NCI-H2196 (cell line): ENCODE data around the gene KCNMA1.

Source experiments
- DNase-seq: peaks from one replicate; lab custom pipeline; 2025; ENCODE audit not compliant: unreplicated experiment; lab: John Stamatoyannopoulos, UW

KCNMA1 gene

GRCh38 chr10:76983624-76984023 is 654.0 kb downstream of the KCNMA1 start:
- DNase-seq: no peak

GRCh38 chr10:76982671-76983070 is 654.9 kb downstream of the KCNMA1 start:
- no peak for DNase-seq

GRCh38 chr10:76981251-76981650 is 656.4 kb downstream of the KCNMA1 start:
- DNase-seq: no peak

DNA sequence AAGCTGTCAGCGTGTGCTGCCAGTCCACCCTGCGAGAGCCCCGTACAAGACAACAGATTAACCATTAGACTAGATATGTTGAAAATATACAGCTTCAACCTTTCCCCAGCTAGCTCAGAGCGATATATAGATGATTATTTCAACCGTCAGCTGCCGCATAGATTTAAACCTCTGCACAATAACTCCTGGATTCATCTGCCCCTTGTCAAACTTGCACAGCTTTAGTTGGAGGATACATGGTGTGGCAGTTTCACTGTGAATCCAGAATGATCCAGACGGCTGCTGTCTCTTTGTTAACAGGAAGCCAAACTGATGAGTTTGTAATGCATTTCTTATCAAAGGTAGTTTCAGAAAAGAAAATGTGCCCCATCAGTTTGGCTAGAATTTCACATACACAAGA is 659.7 kb downstream of the KCNMA1 start:
- DNase-seq: no peak

DNA sequence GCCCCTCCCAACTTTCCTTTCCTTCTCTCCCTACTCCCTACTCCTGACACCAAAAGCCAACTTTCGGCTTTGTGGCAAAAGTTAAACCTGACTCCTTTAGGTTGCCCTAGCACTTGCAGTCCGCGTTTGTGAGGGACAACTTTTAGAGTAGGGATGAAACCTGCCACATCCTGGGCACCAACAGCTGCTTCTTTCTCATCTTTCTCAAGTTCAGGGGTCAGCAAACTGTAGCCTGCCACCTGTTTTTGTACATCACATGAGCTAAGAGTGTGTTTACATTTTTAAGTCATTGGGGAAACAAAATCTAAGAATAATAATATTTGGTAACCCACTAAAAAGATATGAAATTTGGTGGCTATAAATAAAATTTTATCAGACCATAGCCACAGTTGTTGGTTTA is 660.6 kb downstream of the KCNMA1 start:
- no peak for DNase-seq

DNA sequence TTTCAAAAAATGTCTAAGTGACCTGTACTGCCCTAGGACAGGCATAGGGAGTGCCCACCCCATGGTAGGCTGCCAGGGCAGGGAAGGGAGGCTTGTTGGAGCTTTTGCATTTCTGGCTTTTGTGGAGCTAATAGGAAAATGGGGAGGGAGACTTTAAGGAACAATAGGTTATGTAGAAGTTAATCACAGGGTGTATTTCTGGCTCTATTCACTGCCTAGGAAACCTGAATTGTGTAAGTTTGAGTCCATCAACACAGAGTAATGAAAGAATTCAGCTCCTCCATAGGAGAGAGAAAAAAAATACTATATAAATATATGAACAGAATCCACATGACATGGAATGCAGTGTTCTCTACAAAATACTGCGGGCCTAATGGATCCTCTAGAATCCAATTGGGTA is 661.5 kb downstream of the KCNMA1 start:
- no peak for DNase-seq

GRCh38 chr10:76975126-76975525 is 662.5 kb downstream of the KCNMA1 start:
- no peak for DNase-seq

- no peak for DNase-seq
Measured at GRCh38 chr10:76974017-76974691, 663.5 kb downstream of the KCNMA1 start.

DNA sequence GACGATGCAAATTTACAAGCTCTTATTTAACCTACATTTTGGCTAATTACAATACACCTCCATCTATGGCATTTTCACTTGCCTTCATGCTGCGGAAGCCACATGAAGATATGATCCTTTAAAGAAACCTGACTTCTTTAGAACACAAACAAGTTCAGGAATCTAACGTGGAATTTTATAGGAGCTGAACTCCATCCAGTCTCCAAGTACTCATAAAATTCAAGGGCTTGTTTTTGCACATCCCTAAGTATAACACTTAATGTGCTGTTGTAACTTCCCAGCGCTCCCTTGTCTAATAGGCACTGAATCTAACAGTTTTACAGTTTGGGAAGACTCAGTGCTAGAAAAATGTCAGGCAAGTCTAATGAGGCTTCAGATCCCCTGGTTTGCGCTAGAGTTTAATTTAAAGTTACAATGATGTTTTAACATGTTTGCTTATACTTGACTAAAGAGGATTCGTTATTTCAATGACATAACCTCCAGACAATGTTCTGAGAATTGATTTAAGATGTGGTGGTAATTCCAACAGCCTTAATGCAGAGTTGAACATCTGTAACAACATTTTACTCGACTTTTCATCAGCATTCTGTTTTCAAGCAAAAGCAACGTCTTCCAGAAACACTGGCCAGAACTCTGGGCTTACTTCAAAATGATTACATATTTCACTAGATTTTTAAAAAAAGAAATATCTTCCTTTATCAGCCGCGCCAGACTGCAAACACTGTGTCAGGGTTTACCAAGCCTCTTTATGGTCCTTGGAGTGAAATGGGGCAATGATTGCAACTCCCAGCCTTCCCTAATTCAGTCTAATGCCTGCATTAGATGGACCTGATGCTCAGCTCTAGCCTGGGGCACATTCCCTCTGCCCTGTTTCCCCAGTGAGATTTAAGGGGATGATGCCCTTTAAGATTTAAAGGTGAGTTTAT is 664.3 kb downstream of the KCNMA1 start:
- no peak for DNase-seq

DNA sequence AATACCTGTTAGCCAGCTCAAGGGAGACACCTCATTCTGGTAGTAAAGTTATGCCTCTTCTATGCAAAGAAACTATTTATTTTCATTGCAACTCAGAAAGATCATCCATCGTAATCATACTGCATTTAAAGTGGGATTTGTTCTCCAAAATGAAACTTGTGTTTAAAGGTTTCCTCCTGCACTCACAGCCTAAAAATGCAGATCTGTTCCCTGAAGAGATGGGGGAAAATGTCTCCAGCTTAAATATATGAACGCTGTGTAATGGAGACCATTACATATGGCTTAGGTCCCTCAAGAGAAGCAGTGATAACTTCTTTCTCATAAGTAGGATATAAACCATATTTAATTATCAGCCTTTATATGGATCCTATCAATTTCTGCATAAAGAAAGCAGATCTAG is 665.1 kb downstream of the KCNMA1 start:
- DNase-seq: no peak

GRCh38 chr10:76971547-76972170 is 665.9 kb downstream of the KCNMA1 start:
- DNase-seq: no peak

GRCh38 chr10:76970711-76971519 is 666.7 kb downstream of the KCNMA1 start:
- DNase-seq: no peak

GRCh38 chr10:76969366-76969948 is 668.2 kb downstream of the KCNMA1 start:
- no peak for DNase-seq

- DNase-seq: no peak
Measured at GRCh38 chr10:76968483-76968882, 669.1 kb downstream of the KCNMA1 start.

- no peak for DNase-seq
Measured at GRCh38 chr10:76962851-76963250, 674.8 kb downstream of the KCNMA1 start.

DNA sequence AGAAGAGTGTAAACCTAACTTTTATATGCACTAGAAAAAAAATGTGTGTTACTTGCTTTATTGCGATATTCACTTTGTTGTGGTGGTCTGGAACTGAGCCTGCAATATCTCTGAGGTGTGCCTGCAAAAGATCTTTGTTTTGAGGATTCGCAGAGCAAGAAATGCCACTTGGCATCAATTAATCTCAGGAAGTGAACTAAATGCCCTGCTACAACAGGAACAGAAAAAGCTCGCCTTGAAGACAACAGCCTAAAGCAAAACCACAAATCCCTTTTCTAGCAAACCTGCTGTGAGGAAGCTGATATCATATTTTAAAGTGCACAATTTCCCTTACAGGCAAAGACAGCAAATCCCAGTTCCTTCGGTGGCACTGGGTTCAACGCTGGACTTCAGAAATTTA is 675.8 kb downstream of the KCNMA1 start:
- DNase-seq: no peak

DNA sequence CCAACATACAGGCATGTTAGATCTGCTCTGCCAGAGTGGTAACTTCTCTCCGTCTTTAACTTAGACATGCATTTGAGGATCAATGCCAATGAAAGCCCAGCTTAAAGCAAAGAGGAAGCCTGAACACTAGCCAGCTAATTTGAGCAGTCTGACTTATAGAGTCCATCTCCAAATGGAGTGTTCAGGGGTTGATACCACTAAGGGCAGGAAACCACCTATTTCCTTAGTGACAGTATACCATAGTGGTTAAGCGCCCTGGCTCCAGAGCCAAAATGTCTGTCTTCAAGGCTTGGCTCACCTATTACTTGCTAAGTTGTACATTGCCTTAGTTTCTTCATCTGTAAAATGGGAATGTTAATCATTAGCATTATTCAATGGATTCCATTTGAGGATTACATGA is 678.5 kb downstream of the KCNMA1 start:
- DNase-seq: no peak

DNA sequence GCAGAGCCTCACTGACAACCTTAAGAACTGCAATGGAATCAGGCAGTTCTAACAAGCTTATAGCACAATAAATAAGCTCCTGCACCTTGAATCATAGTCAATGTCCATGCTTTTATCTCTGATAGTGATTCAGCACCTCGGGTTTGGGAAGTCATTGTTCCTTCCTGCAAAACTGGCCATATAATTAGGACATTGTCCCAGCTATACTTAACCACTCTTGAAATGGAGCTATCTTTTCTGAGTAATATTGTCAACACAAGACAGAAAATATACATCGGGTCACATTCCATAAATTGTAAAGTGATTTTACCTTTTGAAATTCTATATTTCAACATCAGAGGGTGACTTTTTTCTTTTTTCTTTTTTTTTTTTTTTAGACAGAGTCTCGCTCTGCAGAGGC is 682.8 kb downstream of the KCNMA1 start:
- no peak for DNase-seq

DNA sequence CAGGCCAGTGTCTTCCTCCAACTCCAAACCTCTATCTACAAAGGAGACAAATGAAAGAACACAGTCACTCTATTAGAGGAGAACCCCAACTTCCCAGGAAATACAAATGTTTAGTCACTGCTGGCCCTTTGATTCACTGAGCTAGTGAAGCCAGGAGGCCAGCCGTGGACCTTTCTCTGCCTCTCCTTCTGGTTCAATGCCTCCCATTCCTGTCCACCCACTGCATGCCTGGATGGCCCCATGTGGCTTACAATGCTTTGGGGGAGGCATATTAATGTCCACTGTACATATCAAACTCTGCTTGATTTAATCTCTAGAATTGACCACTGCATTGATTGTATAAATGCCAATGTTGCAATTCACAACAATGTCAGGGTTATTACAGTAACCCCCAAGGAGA is 687.3 kb downstream of the KCNMA1 start:
- no peak for DNase-seq

DNA sequence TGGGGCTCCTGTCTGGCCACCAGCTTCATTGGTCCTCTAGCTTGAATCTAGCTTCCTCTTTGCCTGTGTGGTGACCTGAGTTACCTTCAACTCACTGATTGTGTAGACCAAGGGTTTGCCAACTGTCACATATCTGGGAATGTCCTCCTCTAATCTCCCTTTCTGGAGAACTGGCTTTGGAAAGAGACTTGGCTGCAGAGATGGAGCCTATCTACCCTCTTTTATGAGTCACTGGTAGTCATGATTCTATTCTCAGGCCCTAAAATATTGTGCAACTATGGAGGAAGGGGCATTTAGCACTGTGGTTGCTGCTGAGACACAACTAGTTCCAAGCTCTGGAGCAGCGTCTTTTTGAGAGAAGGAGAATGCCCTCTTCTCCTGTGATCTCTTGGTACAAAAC is 691.3 kb downstream of the KCNMA1 start:
- no peak for DNase-seq

DNA sequence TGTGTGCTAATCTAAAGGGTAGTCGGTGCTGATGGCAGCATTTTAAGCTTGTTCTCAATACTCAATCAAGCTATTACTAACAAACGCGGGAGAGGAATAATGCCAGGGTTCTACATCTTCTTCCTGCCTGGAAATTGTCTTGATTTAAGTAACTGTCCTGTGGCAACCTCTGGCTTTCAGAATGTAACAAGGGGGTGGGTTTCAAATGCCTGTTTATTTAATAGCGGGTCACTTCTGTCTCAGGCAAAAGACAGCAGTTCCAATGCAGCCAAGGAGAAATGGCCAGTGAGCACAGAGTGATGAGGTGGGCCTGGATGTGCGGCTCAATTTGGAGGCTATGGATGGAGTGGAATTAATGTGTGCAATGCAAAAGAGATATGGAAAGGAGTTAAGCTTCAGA is 692.4 kb downstream of the KCNMA1 start:
- no peak for DNase-seq
